ENCODE measurements around the gene TRANK1.

DNA sequence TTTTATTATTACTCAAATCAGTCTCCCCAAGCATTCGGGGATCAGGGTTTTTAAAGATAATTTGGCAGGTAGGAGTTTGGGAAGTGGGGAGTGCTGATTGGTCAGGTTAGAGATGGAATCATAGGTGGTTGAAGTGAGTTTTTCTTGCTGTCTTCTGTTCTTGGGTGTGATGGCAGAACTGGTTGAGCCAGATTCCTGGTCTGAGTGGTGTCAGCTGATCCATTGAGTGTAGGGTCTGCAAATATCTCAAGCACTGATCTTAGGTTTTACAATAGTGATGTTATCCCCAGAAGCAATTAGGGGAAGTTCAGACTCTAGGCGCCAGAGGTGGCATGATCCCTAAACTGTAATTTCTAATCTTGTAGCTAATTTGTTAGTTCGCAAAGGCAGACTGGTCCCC, 20.6 kb upstream of the TRANK1 start:
- TF ChIP-seq, protein P1, sequence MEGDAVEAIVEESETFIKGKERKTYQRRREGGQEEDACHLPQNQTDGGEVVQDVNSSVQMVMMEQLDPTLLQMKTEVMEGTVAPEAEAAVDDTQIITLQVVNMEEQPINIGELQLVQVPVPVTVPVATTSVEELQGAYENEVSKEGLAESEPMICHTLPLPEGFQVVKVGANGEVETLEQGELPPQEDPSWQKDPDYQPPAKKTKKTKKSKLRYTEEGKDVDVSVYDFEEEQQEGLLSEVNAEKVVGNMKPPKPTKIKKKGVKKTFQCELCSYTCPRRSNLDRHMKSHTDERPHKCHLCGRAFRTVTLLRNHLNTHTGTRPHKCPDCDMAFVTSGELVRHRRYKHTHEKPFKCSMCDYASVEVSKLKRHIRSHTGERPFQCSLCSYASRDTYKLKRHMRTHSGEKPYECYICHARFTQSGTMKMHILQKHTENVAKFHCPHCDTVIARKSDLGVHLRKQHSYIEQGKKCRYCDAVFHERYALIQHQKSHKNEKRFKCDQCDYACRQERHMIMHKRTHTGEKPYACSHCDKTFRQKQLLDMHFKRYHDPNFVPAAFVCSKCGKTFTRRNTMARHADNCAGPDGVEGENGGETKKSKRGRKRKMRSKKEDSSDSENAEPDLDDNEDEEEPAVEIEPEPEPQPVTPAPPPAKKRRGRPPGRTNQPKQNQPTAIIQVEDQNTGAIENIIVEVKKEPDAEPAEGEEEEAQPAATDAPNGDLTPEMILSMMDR (IDR thresholded peaks at IDR 0.05; ENCODE audit: low read depth, low read length, missing input control), result no peak
- no peak for TF ChIP-seq JUND (IDR thresholded peaks at IDR 0.05)
- no peak for TF ChIP-seq SP1 (IDR thresholded peaks at IDR 0.05)
- TF ChIP-seq YY1 (IDR thresholded peaks at IDR 0.05), result no peak
